RWPE1 (cell line): ENCODE data around the gene ESAM.
A peak's percentile ranks its signal among the peaks of the same experiment; 100 is the strongest.

Experiments
- CTCF ChIA-PET: fragments of 350-600 bp; sonication (Branson Sonifier 250); formaldehyde crosslinking; extraction: SDS; loops from one replicate; lab custom pipeline; 2021; lab: Yijun Ruan, JAX
- POLR2A ChIA-PET: fragments of 400-600 bp; formaldehyde crosslinking; extraction: SDS; loops from one replicate; lab custom pipeline; 2020; ENCODE audit warnings: antibody characterized with exemption; ENCODE audit not compliant: low non-redundant PET; lab: Yijun Ruan, JAX
- DNase-seq: peaks from one replicate; pipeline ENCODE4 v3.0.0; 2012; ENCODE audit warnings: low spot score
- H3K27ac ChIP-seq: fragments of 450-650 bp; 2 replicates; pipeline ENCODE4 v1.5.1; 2017
- CTCF ChIP-seq: fragments of 450-650 bp; conservative IDR thresholded peaks from 2 replicates; pipeline ENCODE4 v1.5.1; 2017; ENCODE audit warnings: low read depth, mild to moderate bottlenecking

Gene ESAM

GRCh38 chr11:124760205-124760652, 1.9 kb downstream of the ESAM start:
- no peak for TF ChIP-seq CTCF
- POLR2A ChIA-PET: no interaction called here
- no peak overlapping the region for H3K27ac ChIP-seq
- CTCF ChIA-PET: interaction anchor here (0.6 to 0.9 kb wide), 2 partner anchors 16 to 96 kb away, joined by 3 read pairs; no protein-coding TSS in a partner anchor
- DNase-seq: no peak

DNA sequence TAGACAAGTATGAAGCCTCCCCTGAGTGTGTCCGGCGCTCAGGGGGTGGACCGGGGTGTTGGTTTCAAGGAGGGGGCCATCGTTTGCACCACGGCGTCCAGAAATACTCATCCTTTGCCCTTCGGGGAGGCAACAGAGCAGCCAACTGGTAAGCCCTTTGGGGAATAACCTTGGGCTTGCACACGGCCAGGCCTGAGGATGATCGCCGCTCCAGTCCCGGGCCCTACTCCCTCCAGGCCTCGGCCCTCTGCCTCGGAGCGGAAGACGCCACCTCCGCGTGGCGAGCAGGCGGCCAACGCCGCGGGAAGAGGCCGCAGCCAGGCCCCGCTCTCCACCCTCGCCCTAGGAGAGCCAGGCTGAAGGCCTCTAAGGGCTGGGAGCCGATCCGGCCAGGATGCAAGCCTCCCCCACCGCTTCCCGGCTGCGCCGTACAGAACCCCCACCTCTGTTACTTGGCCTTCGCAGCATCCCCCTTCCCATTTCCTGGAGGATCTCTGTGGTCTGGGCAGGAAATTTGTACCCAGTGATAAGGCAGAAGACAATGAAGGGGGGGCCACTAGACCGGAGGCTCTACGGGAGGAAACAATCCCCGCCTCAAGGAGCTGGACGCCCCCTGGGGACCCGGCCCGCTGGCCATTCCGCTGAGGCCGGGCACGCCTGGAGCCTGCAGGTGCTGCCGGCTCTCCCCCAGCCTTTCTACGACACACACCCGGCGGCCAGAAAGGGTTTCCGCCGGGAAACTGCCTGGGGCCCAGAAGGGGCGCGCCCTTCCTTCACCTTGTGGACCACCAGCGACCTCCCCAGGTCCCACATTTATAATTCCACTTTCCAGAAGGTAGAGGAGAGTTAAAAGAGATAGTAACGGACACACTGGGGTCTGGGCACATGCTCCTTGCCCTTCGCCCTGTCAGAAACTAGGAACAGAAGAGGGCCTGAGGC, 2.6 kb downstream of the ESAM start:
- ChIA-PET POLR2A (no interaction called here), CTCF (interaction anchor here (0.6 to 1.0 kb wide), 2 partner anchors 78 to 96 kb away, joined by 3 read pairs; no protein-coding TSS in a partner anchor)
- no peak for TF ChIP-seq CTCF
- DNase-seq: no peak
- no peak overlapping the region for H3K27ac ChIP-seq

- DNase-seq: peak; percentile 56
- ChIA-PET CTCF (interaction anchor here (0.6 to 1.7 kb wide), 9 partner anchors 12 to 158 kb away, joined by 3 to 9 read pairs (median 4); no protein-coding TSS in a partner anchor), POLR2A (no interaction called here)
- H3K27ac ChIP-seq: no peak overlapping the region
- peak; percentile 81 for TF ChIP-seq CTCF
Observed at GRCh38 chr11:124758355-124759265, 3.5 kb downstream of the ESAM start.

DNA sequence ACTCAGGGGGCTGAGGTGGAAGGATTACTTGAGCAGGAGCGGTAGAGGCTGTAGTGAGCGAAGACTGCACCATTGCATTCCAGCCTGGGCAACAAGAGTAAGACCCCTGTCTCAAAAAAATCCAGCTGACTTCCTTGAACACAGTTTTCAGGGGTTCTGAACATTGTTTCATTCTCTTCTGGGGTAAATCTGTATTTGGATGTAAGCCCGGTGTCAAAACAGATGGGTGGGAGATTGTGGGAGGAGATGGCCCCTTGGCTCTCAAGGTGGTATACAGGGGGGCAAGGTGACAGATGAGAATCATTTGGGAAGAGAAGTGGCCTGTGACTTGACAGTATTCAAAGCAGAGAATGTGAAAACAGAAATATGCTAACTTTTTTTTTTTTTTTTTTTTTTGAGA, 4.8 kb downstream of the ESAM start:
- no peak overlapping the region for H3K27ac ChIP-seq
- no peak for TF ChIP-seq CTCF
- ChIA-PET POLR2A (no interaction called here), CTCF (interaction anchor here (0.6 to 1.7 kb wide), 2 partner anchors 11 to 93 kb away, joined by 3 to 9 read pairs; no protein-coding TSS in a partner anchor)
- no peak for DNase-seq

GRCh38 chr11:124756753-124757227, 5.3 kb downstream of the ESAM start:
- DNase-seq: no peak
- POLR2A ChIA-PET: no interaction called here
- no peak overlapping the region for H3K27ac ChIP-seq
- CTCF ChIA-PET: interaction anchor here (0.6 to 1.2 kb wide), 2 partner anchors 49 to 93 kb away, joined by 3 read pairs; no protein-coding TSS in a partner anchor
- TF ChIP-seq CTCF: no peak
